Measurements from ENCODE around the gene PKN3.

The PKN3 gene

GRCh38 chr9:128742401-128742800 is 40.1 kb downstream of the PKN3 start:
- no peak for DNase-seq (ENCODE audit: low read depth)

DNA sequence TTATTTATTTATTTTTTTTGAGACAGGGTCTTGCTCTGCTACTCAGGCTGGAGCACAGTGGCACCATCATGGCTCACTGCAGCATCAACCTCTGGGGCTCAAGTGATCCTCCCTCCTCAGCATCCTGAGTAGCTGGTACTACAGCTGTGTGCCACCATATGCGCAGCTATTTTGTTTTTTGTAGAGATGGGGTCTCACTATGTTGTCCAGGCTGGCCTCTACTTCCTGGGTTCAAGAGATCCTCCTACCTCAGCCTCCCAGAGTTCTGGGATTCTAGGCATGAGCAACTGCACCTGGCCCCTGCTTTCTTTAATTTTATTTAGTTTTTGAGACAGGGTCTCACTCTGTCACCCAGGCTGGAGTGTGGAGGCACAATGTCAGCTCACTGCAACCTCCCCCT is 41.1 kb downstream of the PKN3 start:
- DNase-seq (ENCODE audit: low read depth), result no peak

DNA sequence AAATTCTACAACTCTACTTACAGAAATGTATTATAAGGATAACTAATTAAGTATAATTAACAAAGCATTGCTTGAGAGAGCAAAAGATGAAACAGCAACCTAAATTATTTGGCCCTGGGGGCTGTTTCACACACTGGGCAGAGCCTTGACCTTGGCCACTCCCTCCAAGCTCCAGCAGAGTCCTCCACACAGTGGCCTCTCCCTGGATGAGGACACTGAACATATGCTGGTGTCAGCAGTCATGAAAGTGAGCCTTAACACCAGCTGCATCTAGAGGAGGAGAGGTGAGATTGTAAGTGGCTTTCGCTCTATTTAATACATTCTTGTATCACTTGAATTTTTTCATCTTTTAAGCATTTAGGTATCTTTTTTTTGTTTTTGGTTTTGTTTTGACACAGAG is 44.9 kb downstream of the PKN3 start:
- no peak for DNase-seq (ENCODE audit: low read depth)

DNA sequence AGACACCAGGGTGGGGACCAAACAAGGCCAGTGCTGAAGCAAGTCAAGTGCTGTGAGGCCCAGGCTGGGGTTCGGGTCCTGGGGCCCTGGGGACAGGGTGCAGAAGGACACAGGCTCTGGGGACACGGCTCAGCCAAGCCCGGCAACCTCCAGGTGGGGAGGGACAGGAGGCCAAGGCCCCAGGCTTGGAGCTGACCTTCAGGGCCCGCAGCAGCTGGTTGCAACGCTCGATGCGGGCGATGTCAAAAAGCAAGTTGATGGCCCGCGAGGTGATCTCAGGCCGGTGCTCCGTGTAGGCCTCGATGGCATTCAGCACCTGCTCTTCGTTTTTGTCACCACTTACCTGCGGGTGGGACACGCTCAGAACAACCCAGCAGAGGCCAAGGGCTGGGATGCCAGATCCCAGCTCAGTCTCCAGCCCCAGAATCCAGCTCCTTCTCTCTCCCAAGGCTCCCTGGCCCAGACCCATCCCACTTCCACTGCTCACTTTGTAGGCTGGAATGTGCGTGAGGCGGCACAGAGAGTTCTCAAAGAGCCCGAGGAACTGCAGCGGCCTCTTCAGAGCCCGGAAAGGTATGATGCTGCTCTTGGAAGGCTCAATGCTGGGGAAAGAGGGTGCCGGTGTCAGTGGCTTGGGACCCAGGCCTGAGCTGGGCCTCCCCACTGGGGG is 48.8 kb downstream of the PKN3 start:
- no peak for DNase-seq (ENCODE audit: low read depth)

GRCh38 chr9:128753627-128754026 is 51.3 kb downstream of the PKN3 start:
- no peak for DNase-seq (ENCODE audit: low read depth)

GRCh38 chr9:128757602-128758001 is 55.3 kb downstream of the PKN3 start:
- DNase-seq (ENCODE audit: low read depth), result no peak

GRCh38 chr9:128762671-128763449 is 60.6 kb downstream of the PKN3 start:
- no peak for DNase-seq (ENCODE audit: low read depth)

DNA sequence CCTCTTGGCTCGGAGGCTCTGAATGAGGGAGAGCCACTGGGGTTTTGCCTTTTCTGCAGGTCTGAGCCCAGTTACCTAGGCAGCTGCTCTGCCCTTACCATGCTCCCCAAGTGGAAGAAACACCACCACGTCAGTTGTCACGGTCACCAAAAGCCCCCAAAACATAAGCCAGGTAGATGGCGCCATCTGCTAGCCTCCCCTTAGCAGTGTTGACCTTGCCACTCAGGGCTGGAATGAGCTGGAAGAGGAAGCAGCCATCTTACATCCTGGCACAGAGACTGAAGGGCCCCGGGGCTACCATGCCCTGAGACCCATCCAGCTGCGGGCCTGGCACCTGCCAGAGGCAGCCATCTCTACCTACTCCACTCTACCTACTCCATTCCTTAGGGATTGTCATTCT is 62.1 kb downstream of the PKN3 start:
- no peak for DNase-seq (ENCODE audit: low read depth)

DNA sequence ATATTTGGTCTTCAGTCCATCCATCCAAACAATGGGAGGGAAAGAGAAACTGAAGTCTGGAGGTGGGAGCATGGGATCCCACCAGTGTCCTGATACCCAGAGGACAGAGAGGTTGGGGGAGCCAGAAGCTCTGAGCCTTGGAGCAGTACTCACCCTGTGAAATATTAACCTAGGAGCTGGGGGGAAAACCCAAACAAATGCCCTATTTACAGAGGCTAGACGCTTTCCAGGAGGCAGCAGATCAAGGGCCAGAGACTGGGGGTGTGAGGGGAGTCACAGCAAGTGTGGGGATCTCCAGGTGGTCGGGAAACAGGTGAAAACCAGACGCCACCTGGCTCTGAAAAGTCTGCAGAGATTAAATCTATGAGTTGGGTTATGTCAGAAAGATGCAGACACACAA is 63.2 kb downstream of the PKN3 start:
- DNase-seq (ENCODE audit: low read depth), result no peak

DNA sequence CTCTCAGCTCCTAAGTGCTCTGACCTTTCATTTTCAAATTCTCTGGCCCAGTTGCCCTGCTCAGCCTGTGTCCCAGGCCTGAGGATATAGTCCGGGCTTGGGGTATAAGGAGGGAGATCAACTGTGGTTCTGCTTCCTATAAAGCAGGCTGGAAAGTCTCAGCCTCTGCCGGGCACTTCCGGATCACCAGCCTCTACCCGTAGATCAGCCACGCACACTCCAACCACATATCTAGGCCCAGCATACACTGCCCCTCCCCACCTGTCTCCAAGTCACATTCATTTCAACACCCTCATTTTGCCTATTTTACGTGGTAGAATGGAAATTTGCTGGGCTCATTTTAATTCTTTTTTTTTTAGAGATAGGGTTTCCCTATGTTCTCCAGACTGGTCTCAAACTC is 66.3 kb downstream of the PKN3 start:
- DNase-seq (ENCODE audit: low read depth), result no peak
